ENCODE results near the gene HOXB3.
A peak's percentile ranks its signal among the peaks of the same experiment; 100 is the strongest.

Gene HOXB3

GRCh38 chr17:48589831-48590606 is at the start of gene HOXB3:
Gene HOXB3 (minus strand): TSS chr17:48590241. CDS start chr17:48552474, 37,767 bp downstream.
- DNase-seq (ENCODE audit: low read depth in 1 of 2, low spot score in 1 of 2): no peak
- in situ Hi-C loops (cut with HindIII; ENCODE audit: low pct_unique_long_range_greater_than_20kb, low sequenced_read_pairs): no loop called here
- TF ChIP-seq JUND (IDR thresholded peaks at IDR 0.05; ENCODE audit: low read depth): no peak

- in situ Hi-C loops (cut with HindIII; ENCODE audit: low pct_unique_long_range_greater_than_20kb, low sequenced_read_pairs): no loop called here
- TF ChIP-seq JUND (IDR thresholded peaks at IDR 0.05; ENCODE audit: low read depth): no peak
- peak in 1 of 2 experiments; percentile 87 for DNase-seq (ENCODE audit: low read depth in 1 of 2, low spot score in 1 of 2)
These were observed 49.1 kb upstream of the HOXB3 start for GRCh38 chr17:48639136-48639535.

GRCh38 chr17:48637323-48638260 is 47.6 kb upstream of the HOXB3 start:
- in situ Hi-C loops (cut with HindIII; ENCODE audit: low pct_unique_long_range_greater_than_20kb, low sequenced_read_pairs): no loop called here
- no peak for DNase-seq (ENCODE audit: low read depth in 1 of 2, low spot score in 1 of 2)
- no peak for TF ChIP-seq JUND (IDR thresholded peaks at IDR 0.05; ENCODE audit: low read depth)

GRCh38 chr17:48636177-48637018 is 46.4 kb upstream of the HOXB3 start:
- TF ChIP-seq JUND (IDR thresholded peaks at IDR 0.05; ENCODE audit: low read depth): no peak
- peak; percentile 81 to 86 for DNase-seq (ENCODE audit: low read depth in 1 of 2, low spot score in 1 of 2)
- in situ Hi-C loops (cut with HindIII; ENCODE audit: low pct_unique_long_range_greater_than_20kb, low sequenced_read_pairs): no loop called here

GRCh38 chr17:48634493-48635208 is 44.6 kb upstream of the HOXB3 start:
- TF ChIP-seq JUND (IDR thresholded peaks at IDR 0.05; ENCODE audit: low read depth): no peak
- in situ Hi-C loops (cut with HindIII; ENCODE audit: low pct_unique_long_range_greater_than_20kb, low sequenced_read_pairs): no loop called here
- DNase-seq (ENCODE audit: low read depth in 1 of 2, low spot score in 1 of 2): no peak

- no peak for DNase-seq (ENCODE audit: low read depth in 1 of 2, low spot score in 1 of 2)
- TF ChIP-seq JUND (IDR thresholded peaks at IDR 0.05; ENCODE audit: low read depth): no peak
- in situ Hi-C loops (cut with HindIII; ENCODE audit: low pct_unique_long_range_greater_than_20kb, low sequenced_read_pairs): no loop called here
These were observed 43.2 kb upstream of the HOXB3 start for GRCh38 chr17:48633266-48633677.

GRCh38 chr17:48632579-48633265 is 42.7 kb upstream of the HOXB3 start:
- in situ Hi-C loops (cut with HindIII; ENCODE audit: low pct_unique_long_range_greater_than_20kb, low sequenced_read_pairs): no loop called here
- no peak for DNase-seq (ENCODE audit: low read depth in 1 of 2, low spot score in 1 of 2)
- no peak for TF ChIP-seq JUND (IDR thresholded peaks at IDR 0.05; ENCODE audit: low read depth)

GRCh38 chr17:48631693-48632578 is 41.9 kb upstream of the HOXB3 start:
- in situ Hi-C loops (cut with HindIII; ENCODE audit: low pct_unique_long_range_greater_than_20kb, low sequenced_read_pairs): no loop called here
- no peak for DNase-seq (ENCODE audit: low read depth in 1 of 2, low spot score in 1 of 2)
- TF ChIP-seq JUND (IDR thresholded peaks at IDR 0.05; ENCODE audit: low read depth): no peak

GRCh38 chr17:48630925-48631692 is 41.1 kb upstream of the HOXB3 start:
- in situ Hi-C loops (cut with HindIII; ENCODE audit: low pct_unique_long_range_greater_than_20kb, low sequenced_read_pairs): no loop called here
- TF ChIP-seq JUND (IDR thresholded peaks at IDR 0.05; ENCODE audit: low read depth): no peak
- no peak for DNase-seq (ENCODE audit: low read depth in 1 of 2, low spot score in 1 of 2)
